ENCODE measurements around the gene SESN2.

GRCh38 chr1:28326984-28327383 is 67.7 kb downstream of the SESN2 start:
- TF ChIP-seq POLR2A (IDR thresholded peaks at IDR 0.05; ENCODE audit: low read depth, low read length) (no peak), POLR2AphosphoS5 (IDR thresholded peaks at IDR 0.05; ENCODE audit: low read depth, low read length) (no peak)

All from GM12892 (cell line).